GM21515 (cell line): ENCODE measurements around the gene WDSUB1.

Experiments
- ATAC-seq: cut with Tn5 transposase; IDR thresholded peaks from one replicate; pipeline ENCODE4 v1.9.1; 2021; ENCODE audit not compliant: unreplicated experiment

The WDSUB1 gene

GRCh38 chr2:159225025-159226016 lies 61.2 kb downstream of the WDSUB1 start:
- ATAC-seq, result no peak

- no peak for ATAC-seq
These were observed 62.3 kb downstream of the WDSUB1 start for GRCh38 chr2:159224061-159224813.

GRCh38 chr2:159219394-159219998 lies 67.0 kb downstream of the WDSUB1 start:
- ATAC-seq, result no peak

GRCh38 chr2:159218389-159218788 lies 68.1 kb downstream of the WDSUB1 start:
- ATAC-seq, result no peak

GRCh38 chr2:159217676-159218075 lies 68.8 kb downstream of the WDSUB1 start:
- ATAC-seq, result no peak

GRCh38 chr2:159215116-159215515 lies 71.4 kb downstream of the WDSUB1 start:
- ATAC-seq, result no peak

- ATAC-seq, result no peak
These were observed 72.1 kb downstream of the WDSUB1 start for GRCh38 chr2:159214325-159214865.

- no peak for ATAC-seq
These were observed 73.2 kb downstream of the WDSUB1 start for GRCh38 chr2:159213296-159213695.

GRCh38 chr2:159211447-159212396 lies 74.8 kb downstream of the WDSUB1 start:
- no peak for ATAC-seq

GRCh38 chr2:159209341-159210306 lies 76.9 kb downstream of the WDSUB1 start:
- ATAC-seq, result no peak

GRCh38 chr2:159208438-159208837 lies 78.1 kb downstream of the WDSUB1 start:
- ATAC-seq, result no peak

- ATAC-seq, result no peak
These were observed 79.6 kb downstream of the WDSUB1 start for GRCh38 chr2:159206736-159207380.

- no peak for ATAC-seq
These were observed 81.9 kb downstream of the WDSUB1 start for GRCh38 chr2:159204381-159205144.

GRCh38 chr2:159202568-159203071 lies 83.9 kb downstream of the WDSUB1 start:
- no peak for ATAC-seq

- ATAC-seq, result peak; percentile 98
These were observed 85.0 kb downstream of the WDSUB1 start for GRCh38 chr2:159201360-159202063.

- no peak for ATAC-seq
These were observed 86.0 kb downstream of the WDSUB1 start for GRCh38 chr2:159200498-159200897.
